Measurements from ENCODE around the gene E2F2.

E2F2 gene, protein sequence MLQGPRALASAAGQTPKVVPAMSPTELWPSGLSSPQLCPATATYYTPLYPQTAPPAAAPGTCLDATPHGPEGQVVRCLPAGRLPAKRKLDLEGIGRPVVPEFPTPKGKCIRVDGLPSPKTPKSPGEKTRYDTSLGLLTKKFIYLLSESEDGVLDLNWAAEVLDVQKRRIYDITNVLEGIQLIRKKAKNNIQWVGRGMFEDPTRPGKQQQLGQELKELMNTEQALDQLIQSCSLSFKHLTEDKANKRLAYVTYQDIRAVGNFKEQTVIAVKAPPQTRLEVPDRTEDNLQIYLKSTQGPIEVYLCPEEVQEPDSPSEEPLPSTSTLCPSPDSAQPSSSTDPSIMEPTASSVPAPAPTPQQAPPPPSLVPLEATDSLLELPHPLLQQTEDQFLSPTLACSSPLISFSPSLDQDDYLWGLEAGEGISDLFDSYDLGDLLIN

DNA sequence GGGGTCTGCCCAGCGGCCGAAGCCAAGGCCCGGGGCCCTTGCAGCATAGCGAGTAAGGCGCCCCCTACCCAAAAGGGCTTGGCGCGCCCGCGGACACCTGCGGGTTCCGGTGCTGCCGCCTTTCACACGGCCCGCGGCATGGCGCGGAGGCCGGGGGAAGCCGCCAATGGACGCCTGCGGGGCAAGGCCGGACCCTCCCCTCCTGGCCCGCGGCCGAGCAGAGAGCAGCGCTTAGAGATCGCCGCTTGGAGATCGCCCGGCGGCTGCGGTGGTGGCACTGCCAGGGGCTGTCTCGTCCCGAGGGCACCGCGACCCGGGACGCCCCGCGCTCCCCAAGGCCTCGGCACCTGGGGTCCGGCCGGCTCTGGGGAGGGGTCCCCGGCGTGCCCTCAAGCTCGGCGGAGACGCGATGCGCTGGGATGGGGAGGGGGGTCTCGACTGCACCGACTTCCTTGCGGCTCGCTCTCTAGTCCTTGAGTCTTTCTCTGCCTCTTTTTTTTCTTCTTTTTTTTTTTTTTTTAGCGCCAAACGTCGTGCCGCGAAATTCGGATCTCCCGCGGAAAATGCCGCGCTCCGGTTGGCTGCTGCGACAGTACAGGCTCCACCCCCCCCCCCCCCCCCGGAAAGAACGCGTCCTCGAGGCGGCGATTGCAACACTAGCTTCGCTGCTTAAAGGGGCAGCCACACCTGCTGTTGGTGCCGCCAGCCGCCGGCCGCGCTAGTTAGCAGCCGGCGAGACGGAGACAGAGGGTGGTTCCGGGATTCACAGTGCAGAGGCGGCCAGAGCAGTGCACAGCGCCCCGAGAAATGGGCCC is at the start of gene E2F2:
TSS of gene E2F2 (minus strand) at position 487 of the 815 bp plus-strand sequence. CDS start at position 47, 440 bp downstream.
- in situ Hi-C loops (cut with MboI; ENCODE audit: low sequenced_read_pairs) = no loop called here

DNA sequence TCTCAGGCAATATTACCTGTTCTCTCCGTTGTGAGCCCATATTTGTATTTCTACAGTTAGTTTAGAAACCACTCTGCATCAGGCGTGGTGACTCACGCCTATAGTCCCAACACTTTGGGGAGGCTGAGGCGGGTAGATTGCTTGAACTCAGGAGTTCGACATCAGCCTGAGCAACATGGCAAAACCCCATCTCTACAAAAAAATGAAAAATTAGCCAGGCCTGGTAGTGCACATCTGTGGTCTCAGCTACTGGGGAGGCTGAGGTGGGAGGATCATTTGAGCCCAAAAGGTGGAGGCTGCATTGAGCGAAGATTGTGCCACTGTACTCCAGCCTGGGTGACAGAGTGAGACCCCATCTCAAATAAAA is 47.9 kb upstream of the E2F2 start:
- in situ Hi-C loops (cut with MboI; ENCODE audit: low sequenced_read_pairs) = no loop called here

GRCh38 chr1:23578311-23578996 is 47.4 kb upstream of the E2F2 start:
- in situ Hi-C loops (cut with MboI; ENCODE audit: low sequenced_read_pairs) = no loop called here

DNA sequence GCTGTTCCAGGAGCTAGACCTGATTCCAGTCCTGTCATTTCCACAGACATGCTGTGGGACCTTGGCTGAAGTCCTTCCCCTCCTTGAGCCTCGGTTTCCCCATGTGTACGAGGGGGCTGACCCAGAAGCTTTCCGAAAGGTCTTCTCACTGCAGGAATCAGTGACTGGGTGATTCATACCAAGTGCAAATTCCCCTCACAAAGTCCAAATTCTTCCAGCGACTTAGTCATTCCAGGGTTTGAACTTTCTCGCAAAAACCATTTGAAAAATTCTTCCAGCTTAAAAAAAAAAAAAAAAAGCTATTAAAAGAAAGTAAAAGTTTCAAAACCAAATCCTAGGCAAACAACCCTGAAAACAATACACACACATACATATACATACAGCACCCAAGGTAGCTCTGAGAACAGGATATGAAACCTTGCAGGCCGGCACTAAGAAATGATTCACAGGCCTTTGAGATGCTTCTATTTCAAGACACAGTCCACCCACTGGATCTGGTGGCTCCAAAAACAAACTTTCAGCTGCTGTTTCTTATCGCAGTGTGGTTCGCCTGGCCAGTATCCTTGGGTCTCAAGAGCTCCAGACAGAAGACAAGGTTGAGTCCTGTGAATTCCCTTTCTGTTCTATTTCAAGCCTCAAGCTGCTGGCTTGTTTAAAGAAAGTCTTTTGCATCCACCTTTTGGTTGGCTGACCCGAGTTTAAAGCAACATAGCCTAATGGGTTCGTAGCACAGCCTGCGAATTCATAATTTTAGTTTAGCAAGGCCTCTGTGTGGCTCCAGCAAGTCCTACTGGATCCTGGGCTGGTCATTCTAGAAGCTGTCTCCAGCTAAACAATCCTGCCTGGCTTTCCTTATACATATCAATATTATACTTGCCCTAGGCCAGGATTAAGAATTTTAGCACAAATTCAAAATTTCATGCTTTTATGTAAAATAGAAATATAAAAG is 46.3 kb upstream of the E2F2 start:
- in situ Hi-C loops (cut with MboI; ENCODE audit: low sequenced_read_pairs) = no loop called here

GRCh38 chr1:23576338-23577055 is 45.5 kb upstream of the E2F2 start:
- in situ Hi-C loops (cut with MboI; ENCODE audit: low sequenced_read_pairs) = no loop called here

DNA sequence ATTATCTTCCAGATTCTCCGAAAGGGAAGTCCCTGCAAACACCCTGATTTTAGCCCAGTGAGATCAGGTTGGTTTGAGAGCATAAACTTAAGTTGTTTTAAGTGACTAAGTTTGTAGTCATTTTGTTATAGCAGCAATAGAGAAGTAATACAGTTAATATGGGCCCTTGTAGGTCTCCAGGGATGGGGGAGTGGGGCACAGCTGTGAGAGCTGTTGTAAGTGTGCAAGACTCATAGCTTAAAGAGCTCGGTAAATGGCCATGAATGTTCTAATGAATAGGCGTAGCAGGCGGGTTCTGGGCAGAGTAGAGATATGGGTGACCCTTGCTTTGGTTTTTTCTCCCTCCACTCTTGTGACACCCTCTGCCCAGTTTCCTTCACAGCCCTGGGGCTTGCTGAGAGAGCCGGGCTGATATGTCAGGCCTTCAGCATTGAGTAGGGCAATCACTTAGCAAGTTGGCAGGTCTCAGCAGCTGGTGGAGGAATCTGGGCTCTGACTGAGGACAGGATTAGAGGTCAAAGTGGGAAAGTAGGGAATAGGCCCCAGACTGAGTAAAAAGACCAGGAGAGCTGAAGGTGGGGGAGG is 44.3 kb upstream of the E2F2 start:
- in situ Hi-C loops (cut with MboI; ENCODE audit: low sequenced_read_pairs) = no loop called here

GRCh38 chr1:23574265-23574754 is 43.3 kb upstream of the E2F2 start:
- in situ Hi-C loops (cut with MboI; ENCODE audit: low sequenced_read_pairs) = no loop called here

DNA sequence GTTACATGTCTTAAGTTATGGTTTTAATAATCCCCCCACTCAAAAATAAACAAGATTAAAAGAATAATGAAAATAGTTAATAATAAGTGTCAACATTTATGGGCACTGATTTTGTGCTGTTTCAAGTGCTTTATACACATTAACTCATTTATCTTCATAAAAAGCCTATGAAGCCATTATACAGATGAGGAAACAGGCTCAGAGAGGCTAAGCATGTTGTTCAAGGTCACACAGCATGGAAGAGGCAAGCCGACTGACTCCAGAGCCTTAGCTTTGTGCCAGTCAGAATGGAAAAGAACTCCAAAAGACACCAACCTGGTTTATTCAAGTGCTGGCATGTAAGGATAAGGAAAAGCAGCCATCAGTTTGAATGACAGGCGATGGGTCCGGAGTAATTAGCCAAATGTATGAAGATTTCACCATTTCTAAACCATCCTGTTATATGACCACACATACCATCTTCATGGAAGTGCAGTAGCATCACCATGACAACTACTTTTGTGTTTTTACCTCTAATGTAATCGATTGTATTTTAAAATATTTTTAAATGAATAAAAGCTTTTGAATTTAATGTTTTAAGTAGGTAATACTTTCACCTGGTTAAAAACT is 42.6 kb upstream of the E2F2 start:
- in situ Hi-C loops (cut with MboI; ENCODE audit: low sequenced_read_pairs) = no loop called here

DNA sequence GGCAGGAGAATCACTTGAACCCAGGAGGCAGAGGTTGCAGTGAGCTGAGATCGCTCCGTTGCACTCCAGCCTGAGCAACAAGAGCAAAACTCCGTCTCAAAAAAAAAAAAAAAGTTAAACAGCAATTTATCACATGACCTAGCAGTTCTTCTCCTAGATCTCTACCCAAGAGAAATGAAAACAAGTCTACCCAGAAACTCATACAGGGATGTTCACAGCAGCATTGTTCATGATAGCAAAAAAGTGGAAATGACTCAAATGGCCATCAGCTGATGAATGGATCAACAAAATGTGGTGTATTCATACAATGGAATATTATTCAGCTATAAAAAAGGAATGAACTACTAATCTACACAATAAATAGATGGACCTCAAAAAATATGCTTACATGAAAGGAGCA is 40.4 kb upstream of the E2F2 start:
- in situ Hi-C loops (cut with MboI; ENCODE audit: low sequenced_read_pairs) = no loop called here

GRCh38 chr1:23570001-23570691 is 39.1 kb upstream of the E2F2 start:
- in situ Hi-C loops (cut with MboI; ENCODE audit: low sequenced_read_pairs) = no loop called here

DNA sequence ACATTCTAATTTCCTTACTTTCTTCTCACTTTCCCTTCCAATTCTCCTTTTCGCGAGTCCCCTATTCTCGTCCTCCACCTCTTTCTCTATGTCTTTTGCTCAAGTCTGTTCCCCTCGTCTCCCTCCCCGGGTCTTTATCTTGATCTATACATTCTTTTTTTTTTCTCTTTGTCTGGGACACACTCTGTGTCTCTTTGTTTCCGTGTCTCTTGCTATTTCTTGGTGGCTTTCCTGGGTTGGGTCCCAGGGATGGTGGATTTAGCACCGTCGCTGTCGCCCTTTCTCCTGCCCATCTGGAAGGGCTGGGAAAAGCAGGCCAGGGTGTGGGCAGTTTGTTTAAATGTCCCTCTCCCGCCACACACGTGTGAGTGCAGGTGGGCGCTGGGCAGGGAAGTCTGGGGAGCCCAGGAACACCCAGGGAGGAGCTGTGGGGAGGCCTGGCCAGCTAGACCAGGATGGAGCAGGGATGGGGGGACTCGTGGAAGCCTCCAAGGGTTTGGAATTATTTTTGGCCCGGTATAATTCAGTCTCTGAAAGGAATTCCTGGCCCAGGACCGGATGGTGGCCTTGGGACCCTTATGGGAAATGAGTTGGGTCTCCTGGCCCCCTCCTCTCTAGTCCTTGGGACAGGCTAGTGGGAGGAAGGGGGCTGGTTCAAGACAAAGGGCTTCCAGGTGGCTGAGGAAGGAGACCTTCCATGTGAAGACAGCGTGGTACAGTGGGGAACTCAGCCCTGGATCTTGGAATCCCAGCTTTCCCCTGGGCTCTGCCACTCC is 37.8 kb upstream of the E2F2 start:
- in situ Hi-C loops (cut with MboI; ENCODE audit: low sequenced_read_pairs) = no loop called here

DNA sequence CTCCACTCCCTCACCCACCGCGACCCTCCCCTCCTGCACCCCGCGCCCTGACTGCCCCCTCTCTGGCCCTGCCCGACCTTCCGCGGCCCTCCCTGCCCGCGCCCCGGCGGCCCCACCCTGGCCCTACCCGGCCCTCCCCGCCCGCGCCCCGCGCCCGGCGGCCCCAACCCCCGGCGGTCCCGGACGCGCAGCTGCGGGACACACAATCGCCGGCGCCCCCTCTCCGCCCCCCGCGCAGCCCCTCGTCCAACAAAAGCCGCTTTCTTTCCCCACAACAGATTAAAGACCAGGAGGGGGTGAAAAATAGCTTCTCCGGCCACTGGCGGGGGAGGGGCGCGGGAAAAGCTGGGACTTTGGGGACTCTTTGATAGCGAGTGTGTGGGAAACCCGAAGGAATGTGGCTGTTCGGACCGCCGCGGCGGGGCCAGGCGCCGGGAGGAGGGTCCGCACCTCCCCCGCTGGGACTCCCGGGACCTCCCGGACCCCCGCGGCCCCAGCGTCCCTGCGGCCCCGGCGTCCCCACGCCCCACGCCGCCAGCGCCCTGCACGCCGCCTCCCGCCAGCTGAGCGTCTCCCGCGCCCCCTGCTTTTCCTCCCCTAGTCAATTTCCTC is 37.1 kb upstream of the E2F2 start:
- in situ Hi-C loops (cut with MboI; ENCODE audit: low sequenced_read_pairs) = no loop called here

- in situ Hi-C loops (cut with MboI; ENCODE audit: low sequenced_read_pairs) = no loop called here
Observed at GRCh38 chr1:23567629-23567995, 36.6 kb upstream of the E2F2 start.

DNA sequence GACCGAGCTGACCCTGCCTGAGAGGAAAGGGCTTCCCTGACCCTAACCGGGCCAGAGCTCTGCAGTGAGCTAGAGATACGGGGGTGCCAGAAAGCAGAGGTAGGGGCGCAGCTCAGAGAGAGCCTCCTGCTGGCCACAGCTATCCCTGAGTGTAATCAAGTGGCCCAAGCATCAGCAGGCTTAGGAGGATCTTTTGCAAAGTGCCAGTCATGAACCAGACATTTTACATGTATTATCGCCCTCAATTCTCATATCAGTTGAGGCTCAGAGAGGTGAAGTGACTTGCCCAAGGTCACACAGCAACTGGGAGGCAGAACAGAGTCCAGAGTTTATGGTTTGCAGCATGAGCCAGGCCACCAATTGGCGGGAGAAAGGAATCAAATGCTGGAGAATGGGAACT is 35.3 kb upstream of the E2F2 start:
- in situ Hi-C loops (cut with MboI; ENCODE audit: low sequenced_read_pairs) = no loop called here

DNA sequence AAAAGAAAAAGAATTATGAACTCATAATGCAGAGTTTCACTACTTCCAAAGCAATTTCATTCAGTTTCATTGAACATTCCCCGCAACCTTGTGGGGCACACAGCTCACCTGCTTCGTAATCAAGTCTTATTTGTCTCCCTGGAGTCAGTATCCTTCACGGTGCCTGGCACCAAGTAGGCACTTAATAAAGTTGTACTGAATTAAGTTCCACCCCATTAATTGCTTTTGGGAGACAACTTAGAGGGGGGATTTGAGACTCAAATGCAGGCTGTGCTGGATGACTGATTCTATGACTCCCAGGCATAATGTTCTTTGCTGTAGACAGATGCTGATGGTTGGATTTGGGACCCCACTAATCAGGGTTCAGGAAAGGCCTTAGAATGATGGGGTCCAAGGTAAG is 34.7 kb upstream of the E2F2 start:
- in situ Hi-C loops (cut with MboI; ENCODE audit: low sequenced_read_pairs) = no loop called here

DNA sequence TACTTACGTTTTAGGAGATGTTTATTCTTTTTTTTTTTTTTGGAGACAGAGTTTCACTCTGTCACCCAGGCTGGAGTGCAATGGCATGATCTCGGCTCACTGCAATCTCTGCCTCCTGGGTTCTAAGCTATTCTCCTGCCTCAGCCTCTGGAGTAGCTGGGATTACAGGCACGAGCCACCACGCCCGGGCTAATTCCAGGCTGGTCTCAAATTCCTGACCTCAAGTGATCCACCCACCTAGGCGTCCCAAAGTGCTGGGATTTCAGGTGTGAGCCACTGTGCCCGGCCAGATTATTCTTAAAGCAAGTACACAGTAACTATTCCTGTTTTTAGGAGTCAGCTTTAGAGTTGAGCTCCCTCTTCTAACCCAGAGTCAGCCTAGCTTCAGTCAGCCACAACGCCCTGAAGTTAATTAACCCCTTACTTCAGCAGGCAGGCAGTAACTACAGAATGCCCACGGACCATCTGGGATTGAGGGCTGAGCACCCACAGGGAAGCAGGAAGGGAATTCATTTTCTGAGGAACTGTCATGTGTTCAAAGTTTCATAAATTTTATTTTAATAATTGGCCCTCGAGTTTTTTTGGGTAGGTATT is 33.6 kb upstream of the E2F2 start:
- in situ Hi-C loops (cut with MboI; ENCODE audit: low sequenced_read_pairs) = no loop called here

Data from HL-60/S4 treated with phorbol 12-myristate 13-acetate at 8.2 ng/mL for 4 days and 3 days (cell line).